HG03469 (cell line): Measurements from ENCODE around the gene WFDC5.

Experiments used
- ATAC-seq: cut with Tn5 transposase; IDR thresholded peaks from one replicate; pipeline ENCODE4 v1.9.1; 2021; ENCODE audit warnings: mild to moderate bottlenecking, moderate library complexity, moderate number of reproducible peaks; ENCODE audit not compliant: unreplicated experiment

WFDC5 gene

DNA sequence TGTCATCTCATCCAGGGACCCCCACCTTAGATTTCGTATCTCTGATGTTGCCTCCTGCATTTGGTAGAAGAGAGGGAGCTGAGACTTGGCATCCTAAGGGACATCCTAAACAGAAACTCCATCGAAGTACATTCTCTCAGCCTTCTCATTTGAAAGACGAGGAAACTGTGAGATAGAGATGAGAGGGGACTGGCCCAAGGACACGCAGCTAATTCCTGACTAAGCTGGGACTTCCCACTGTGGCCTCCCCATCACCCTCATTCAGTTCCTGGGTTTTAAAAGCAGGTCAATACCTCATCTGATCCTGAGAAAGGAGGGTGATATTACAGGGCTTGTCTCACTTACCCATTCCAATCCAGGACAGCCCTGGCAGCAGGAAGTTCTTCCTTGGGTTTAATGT lies 855 bp upstream of the WFDC5 start:
- ATAC-seq = no peak

DNA sequence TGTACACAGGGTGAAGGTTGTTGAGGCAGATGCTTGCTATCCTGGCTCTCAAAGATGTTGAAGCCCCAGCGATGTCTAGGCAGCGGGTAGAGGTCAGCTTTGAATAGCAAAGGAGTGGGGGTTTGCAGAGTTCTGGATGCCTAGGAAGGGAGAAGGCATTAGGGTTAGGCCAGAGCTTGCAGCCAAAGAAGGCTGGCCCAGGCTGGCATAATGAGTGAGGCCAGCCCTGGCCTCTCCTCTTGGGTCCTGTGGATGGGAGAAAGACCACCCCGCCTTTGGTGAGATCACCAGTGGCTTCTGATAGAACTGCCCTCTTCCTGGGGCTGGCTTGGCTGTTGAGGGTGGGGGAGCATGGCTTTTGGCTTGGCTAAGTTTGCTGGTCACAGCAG lies 406 bp upstream of the WFDC5 start:
- no peak for ATAC-seq

DNA sequence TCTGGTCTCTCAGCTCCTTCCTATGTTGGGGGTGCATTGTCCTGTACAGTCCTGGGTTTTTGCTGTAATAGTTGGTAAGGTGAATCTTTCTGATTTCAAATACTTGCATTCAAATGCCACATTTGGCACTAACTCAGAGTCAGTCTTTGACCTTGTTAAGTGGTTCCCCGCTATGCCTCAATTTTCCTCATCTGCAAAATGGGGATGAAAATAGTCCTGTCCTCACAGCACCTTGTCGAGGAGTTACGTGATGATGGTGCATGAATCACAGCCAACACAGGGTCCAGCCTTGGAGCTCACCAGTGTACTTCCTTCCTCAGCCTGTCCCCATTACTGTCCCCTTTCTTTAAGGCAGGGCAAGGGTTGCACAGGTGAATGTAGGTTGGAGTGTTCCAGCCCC lies 1.1 kb downstream of the WFDC5 start:
- ATAC-seq = no peak

DNA sequence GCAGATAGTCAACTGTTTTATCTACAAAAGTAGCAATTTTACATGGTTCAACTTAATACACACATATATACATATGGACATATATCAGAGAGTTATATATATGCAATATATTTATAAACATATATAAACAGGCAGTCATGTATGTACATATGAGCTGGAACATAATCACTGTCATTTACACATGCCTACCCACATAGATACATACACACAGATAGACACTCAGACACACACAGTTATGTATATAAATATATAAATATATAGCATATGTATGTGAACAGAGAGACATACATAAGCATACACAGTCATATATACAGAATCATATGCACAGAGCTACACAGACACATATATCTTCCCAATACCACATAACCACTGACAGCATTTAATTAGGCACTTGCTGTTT lies 2.2 kb downstream of the WFDC5 start:
- no peak for ATAC-seq

- ATAC-seq = no peak
Measured at GRCh38 chr20:45111799-45112471, 3.0 kb downstream of the WFDC5 start.

GRCh38 chr20:45111285-45111684 lies 3.7 kb downstream of the WFDC5 start:
- ATAC-seq = no peak

GRCh38 chr20:45110301-45110700 lies 4.7 kb downstream of the WFDC5 start:
- no peak for ATAC-seq

DNA sequence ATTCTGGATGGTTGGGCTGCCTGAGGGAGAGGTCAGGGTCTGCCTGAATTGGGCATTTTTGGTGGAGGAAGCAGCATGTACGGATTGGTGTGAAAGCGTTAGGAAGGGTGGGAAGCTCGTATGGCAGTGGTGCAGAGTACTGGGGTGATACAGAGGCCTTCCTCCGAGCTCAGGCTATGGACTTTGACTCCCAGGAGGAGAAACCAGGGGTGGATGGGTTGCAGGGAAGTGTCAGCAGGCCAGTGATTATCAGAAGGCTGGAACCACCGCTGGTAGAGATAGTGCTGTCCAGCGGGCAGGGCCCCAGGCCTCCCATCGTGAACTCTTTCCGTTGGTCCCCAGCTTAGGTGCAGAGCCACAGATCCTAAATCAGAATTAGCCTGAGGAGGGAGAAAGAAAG lies 5.3 kb downstream of the WFDC5 start:
- no peak for ATAC-seq

DNA sequence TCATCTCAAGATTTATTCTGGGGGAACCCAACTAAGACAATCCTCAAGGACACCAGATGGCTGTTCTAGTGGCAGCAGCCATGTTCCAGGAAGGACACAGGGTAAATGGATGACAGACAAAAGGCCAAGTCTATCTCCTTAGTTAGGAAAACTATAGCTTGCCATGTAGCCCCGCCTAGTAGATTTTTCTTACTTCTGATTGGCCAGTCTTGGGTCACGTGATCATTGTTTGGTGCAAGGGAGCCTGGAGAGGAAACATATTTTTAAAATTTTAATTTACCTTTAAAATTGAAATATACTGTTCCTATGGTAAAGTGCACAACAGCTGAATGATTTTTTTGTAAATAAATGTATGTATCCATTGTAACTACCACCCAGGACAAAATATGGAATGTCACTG lies 9.7 kb downstream of the WFDC5 start:
- ATAC-seq = no peak

- no peak for ATAC-seq
Measured at GRCh38 chr20:45104786-45105185, 10.2 kb downstream of the WFDC5 start.

DNA sequence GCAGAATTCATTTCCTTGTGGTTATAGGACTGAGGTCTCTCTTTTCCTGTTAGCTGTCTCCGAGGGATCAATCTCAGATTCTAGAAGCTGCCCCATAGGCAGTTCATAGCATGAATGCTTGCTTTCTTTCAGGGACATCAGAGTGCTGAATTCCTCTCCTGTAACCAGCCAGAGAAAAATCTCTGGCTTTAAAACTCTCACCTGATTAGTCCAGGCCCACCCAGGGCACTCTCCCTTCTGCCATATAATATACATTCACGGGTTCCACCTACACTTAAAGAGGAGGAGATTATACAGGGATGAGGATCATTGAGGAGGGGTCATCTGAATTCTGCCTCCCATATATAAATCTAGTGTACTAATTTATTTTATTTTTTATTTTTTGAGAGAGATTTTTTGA lies 11.9 kb downstream of the WFDC5 start:
- no peak for ATAC-seq

- no peak for ATAC-seq
Measured at GRCh38 chr20:45101333-45101850, 13.6 kb downstream of the WFDC5 start.

DNA sequence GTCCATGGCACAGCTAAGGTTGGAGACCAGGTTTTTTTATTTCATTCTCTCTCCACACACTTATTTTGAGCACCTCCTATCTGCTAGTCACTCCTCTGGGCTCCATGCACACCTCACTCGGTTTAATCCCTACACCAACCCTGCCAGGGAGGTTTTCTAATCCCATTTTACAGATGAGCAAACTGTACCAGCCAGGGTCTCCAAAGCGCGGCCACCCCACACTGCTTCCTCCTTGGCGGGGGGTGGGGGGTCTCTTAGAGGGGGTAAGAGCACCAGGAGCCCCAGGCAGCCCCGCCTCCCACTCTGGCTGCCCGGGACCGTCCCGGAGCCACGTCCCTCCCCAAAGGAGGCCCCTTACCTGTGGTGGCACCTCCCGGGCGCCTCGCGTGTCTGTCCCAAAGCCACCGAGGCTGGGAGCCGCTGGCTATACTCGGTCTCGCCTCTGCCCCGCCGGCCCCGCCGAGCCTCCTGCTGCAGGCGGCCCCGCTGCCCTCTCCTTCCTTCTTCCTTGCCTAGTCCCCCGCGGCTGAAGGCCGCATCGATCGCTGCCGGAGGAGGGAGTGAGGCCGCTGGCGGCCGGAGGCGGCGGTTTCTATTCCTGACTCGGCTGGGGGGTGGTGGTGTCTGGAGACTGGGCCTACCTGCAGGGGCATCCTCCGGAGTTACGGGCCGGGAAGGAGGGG lies 14.3 kb downstream of the WFDC5 start, which contains the start of gene KCNS1:
KCNS1 (minus strand) TSS at position 565 of the 683 bp plus-strand sequence. CDS start 1,891 bp downstream, outside the sequence.
- no peak for ATAC-seq

GRCh38 chr20:45098103-45098773 lies 16.7 kb downstream of the WFDC5 start:
- no peak for ATAC-seq

- no peak for ATAC-seq
Measured at GRCh38 chr20:45097485-45098102, 17.4 kb downstream of the WFDC5 start.

DNA sequence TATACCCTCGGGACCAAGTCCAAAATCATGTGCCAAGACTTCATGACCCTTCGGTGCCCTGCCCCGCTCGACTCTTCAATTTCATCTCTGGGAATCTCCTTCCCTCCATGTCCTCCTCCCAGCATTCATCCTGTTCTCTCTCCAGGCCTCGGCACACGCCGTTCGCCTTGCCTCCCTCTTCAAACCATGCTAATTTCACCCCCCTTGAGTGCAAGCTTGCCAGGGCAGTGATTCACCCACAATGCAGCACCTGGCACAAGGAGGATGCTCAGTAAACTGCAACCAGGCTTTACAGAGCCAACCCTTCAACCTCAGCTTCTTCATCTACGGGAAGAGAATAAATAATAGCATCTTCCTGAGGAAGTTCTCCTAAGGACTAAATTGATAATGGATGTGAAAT lies 18.2 kb downstream of the WFDC5 start:
- no peak for ATAC-seq

DNA sequence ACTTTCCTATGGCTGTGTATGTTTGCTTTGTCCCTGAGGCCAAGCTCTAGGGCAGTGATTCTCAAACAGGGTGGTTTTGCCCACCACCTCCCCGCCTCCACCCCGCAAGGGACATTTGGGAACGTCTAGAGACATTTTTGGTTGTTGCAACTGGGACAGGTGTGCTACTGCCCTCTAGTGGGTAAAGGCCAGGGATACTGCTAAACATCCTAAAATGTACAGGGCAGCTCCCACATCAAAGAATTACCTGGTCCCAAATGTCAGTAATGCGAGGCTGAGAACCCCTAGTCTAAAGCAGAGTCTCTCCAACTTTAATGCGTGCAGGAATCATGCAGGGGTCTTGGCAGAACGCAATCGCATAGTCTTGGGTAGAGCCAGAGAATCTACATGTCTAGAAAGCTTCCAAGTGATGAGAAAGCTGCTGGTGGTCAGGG lies 19.2 kb downstream of the WFDC5 start:
- ATAC-seq = no peak

- no peak for ATAC-seq
Measured at GRCh38 chr20:45094864-45095574, 20.0 kb downstream of the WFDC5 start.

GRCh38 chr20:45094201-45094600 lies 20.8 kb downstream of the WFDC5 start:
- ATAC-seq = no peak

GRCh38 chr20:45092898-45093297 lies 22.1 kb downstream of the WFDC5 start:
- ATAC-seq = no peak

DNA sequence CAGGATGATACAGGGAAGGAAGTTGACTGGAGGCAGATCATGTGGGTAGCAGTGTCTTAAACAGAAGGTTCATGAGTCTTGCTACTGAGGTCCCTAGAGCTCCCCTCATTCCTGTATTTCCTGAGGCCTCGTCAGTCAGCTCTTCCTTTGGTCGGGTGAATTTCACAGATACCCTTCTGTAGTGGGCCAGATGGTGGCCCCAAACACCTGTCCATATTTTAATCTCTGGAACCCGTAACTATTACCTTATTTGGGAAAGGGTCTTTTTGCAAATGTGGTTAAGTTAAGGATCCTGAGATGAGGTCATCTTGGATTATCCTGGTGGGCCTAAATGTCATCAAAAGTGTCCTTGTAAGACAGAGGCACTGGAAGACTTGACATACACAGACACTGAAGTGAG lies 23.6 kb downstream of the WFDC5 start:
- no peak for ATAC-seq
